Stimulated activated effector memory CD8-positive, alpha-beta T cell treated with anti-CD3 and anti-CD28 coated beads, Interleukin-12 subunit alpha, Interleukin-12 subunit beta, amount 100 ng/mL, for 72 hours (primary cell): Measurements from ENCODE around the gene HCK.

ENCODE experiments used
- ATAC-seq: fragments of 150-1000 bp; cut with Tn5 transposase; 2 replicates; pipeline ENCODE4 v1.10.0; 2021
- DNase-seq, 2 donors: peaks; one replicate each; pipeline ENCODE4 v3.0.0; 2021 to 2022; ENCODE audit warnings: low spot score in 2 of 2
- H3K27ac Mint-ChIP-seq: one replicate; pipeline ENCODE4 v1.8.0; 2022; ENCODE audit warnings: mild to moderate bottlenecking, mixed read lengths
- H3K36me3 Mint-ChIP-seq: one replicate; pipeline ENCODE4 v1.8.0; 2022; ENCODE audit warnings: mild to moderate bottlenecking, mixed read lengths
- H3K4me1 Mint-ChIP-seq: one replicate; pipeline ENCODE4 v1.8.0; 2022; ENCODE audit warnings: mixed read lengths
- H3K4me3 Mint-ChIP-seq: one replicate; pipeline ENCODE4 v1.8.0; 2022; ENCODE audit warnings: mild to moderate bottlenecking, mixed read lengths
- H3K9me3 Mint-ChIP-seq: one replicate; pipeline ENCODE4 v1.8.0; 2022; ENCODE audit warnings: mixed read lengths

Gene HCK

GRCh38 chr20:32037929-32038328 is 14.1 kb upstream of the HCK start:
- ATAC-seq (no peak), DNase-seq (no peak)
- H3K27ac Mint-ChIP-seq, result no peak overlapping the region
- H3K36me3 Mint-ChIP-seq, result no peaks in the 10 kb centered on the region
- no peaks in the 10 kb centered on the region for H3K9me3 Mint-ChIP-seq
- H3K4me3 Mint-ChIP-seq, result no peak overlapping the region
- H3K4me1 Mint-ChIP-seq, result no peaks in the 10 kb centered on the region

- ATAC-seq, result no peak
- H3K4me3 Mint-ChIP-seq, result no peak overlapping the region
Observed at GRCh38 chr20:32040142-32040953, 11.7 kb upstream of the HCK start.

GRCh38 chr20:32045999-32046398 is 6.0 kb upstream of the HCK start:
- DNase-seq, result no peak
- no peaks in the 10 kb centered on the region for H3K9me3 Mint-ChIP-seq
- H3K27ac Mint-ChIP-seq, result no peak overlapping the region
- no peaks in the 10 kb centered on the region for H3K36me3 Mint-ChIP-seq
- no peak overlapping the region for H3K4me3 Mint-ChIP-seq
- peaks cover 1% of the 10 kb centered on the region for H3K4me1 Mint-ChIP-seq
- no peak for ATAC-seq

More at GRCh38 chr20:32040142-32040953, 11.7 kb upstream of the HCK start:
- Mint-ChIP-seq H3K36me3 (no peaks in the 10 kb centered on the region), H3K4me1 (no peaks in the 10 kb centered on the region), H3K27ac (no peak overlapping the region), H3K9me3 (no peaks in the 10 kb centered on the region)
- DNase-seq, result no peak

DNA sequence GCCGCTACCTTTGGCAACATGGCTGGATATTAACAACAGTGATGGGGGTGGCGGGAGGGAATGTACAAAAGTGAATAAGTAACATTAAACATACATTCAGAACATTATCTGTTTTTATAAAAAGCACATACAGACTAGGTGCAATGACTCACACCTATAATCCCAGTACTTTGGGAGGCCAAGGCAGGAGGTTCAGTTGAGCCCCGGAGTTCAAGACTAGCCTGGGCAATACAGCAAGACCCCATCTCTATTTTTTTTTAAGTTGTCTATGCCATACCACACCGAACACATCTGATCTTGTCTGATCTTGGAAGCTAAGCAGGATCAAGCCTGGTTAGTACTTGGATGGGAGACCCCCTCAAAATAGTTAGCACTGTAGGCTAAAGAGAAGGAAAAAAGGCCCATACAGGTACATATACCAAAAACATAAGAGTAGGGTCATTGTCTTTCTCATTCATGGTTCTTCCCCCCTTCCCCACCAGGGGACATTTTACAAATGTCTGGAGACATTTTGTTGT is 1.7 kb upstream of the HCK start:
- no peak for DNase-seq
- H3K4me3 Mint-ChIP-seq, result no peak overlapping the region
- no peak overlapping the region for H3K27ac Mint-ChIP-seq
- H3K4me1 Mint-ChIP-seq, result peaks cover 14% of the 10 kb centered on the region
- H3K9me3 Mint-ChIP-seq, result no peaks in the 10 kb centered on the region
- ATAC-seq, result no peak
- no peaks in the 10 kb centered on the region for H3K36me3 Mint-ChIP-seq

DNA sequence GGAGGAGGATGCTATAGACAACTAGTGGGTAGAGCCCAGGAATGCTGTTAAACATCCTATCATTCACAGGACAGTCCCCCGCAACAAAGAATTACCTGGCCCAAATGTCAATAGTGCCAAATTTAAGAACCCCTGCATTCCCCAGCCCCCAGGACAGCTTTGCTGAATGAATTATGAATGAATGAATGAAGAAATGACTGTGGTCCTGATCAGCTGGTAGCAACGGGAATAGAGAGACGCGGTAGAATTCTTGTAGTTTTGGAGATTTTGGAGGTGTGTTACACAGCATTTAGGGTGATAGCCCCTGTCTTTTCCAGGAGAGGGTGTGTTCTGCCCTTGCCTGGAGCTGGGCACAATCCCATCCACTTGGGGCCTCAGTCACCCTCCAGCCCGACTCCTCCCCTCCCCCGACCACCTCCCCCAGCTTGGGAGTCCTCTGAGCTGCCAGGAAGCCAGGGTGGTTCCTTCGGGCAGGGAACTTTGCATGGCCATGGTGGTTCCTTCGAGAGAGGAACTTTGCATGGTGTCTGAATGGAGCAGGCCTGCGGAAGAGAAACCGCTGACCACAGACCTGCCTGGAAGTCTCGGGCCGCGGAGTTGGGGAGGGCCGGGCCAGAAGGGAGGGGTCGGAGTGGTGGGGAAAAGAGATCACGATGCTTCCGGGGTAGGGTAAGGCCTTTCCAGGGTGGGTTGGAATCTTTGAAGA is 1.0 kb upstream of the HCK start:
- peaks cover 14% of the 10 kb centered on the region for H3K4me1 Mint-ChIP-seq
- H3K36me3 Mint-ChIP-seq, result no peaks in the 10 kb centered on the region
- DNase-seq (no peak), ATAC-seq (no peak)
- peak overlapping the region; percentile 67 for H3K4me3 Mint-ChIP-seq
- H3K9me3 Mint-ChIP-seq, result no peaks in the 10 kb centered on the region
- no peak overlapping the region for H3K27ac Mint-ChIP-seq

DNA sequence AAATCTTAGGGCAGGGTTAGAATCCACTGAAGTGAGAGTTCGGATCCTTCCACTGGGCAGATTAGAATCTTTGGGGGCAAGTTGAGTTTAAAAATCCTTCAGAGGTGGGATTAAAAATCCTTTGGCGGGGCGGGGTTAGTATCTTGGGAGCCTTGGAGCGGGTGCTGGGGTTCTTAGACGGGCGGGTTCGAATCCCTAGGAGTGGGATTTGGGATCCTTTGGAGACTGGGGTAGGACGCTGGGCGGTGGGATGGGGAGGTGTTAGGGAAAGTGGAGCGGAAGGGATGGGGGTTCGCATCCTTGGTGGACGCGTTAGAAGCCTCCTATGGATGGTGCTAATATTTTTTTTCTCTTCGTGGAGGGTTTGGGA is 337 bp upstream of the HCK start:
- Mint-ChIP-seq H3K9me3 (no peaks in the 10 kb centered on the region), H3K27ac (peak overlapping the region; percentile 29), H3K4me1 (peaks cover 14% of the 10 kb centered on the region), H3K36me3 (no peaks in the 10 kb centered on the region), H3K4me3 (peak overlapping the region; percentile 67)
- no peak for ATAC-seq
- DNase-seq, result no peak

GRCh38 chr20:32052778-32053362 is 828 bp downstream of the HCK start:
- no peak for ATAC-seq

GRCh38 chr20:32053648-32054047 is 1.6 kb downstream of the HCK start:
- no peaks in the 10 kb centered on the region for H3K9me3 Mint-ChIP-seq
- ATAC-seq (no peak), DNase-seq (no peak)
- no peak overlapping the region for H3K27ac Mint-ChIP-seq
- no peak overlapping the region for H3K4me3 Mint-ChIP-seq
- no peaks in the 10 kb centered on the region for H3K36me3 Mint-ChIP-seq
- peaks cover 14% of the 10 kb centered on the region for H3K4me1 Mint-ChIP-seq

More at GRCh38 chr20:32052778-32053362, 828 bp downstream of the HCK start:
- H3K4me3 Mint-ChIP-seq, result peak overlapping the region; percentile 67
- H3K4me1 Mint-ChIP-seq, result peaks cover 14% of the 10 kb centered on the region
- no peak for DNase-seq
- H3K27ac Mint-ChIP-seq, result no peak overlapping the region
- H3K36me3 Mint-ChIP-seq, result no peaks in the 10 kb centered on the region
- no peaks in the 10 kb centered on the region for H3K9me3 Mint-ChIP-seq

- no peak overlapping the region for H3K4me3 Mint-ChIP-seq
- no peaks in the 10 kb centered on the region for H3K9me3 Mint-ChIP-seq
- no peak overlapping the region for H3K27ac Mint-ChIP-seq
- no peaks in the 10 kb centered on the region for H3K36me3 Mint-ChIP-seq
- peaks cover 4% of the 10 kb centered on the region for H3K4me1 Mint-ChIP-seq
- no peak for ATAC-seq
- DNase-seq, result no peak
Observed at GRCh38 chr20:32056708-32057483, 4.9 kb downstream of the HCK start.

DNA sequence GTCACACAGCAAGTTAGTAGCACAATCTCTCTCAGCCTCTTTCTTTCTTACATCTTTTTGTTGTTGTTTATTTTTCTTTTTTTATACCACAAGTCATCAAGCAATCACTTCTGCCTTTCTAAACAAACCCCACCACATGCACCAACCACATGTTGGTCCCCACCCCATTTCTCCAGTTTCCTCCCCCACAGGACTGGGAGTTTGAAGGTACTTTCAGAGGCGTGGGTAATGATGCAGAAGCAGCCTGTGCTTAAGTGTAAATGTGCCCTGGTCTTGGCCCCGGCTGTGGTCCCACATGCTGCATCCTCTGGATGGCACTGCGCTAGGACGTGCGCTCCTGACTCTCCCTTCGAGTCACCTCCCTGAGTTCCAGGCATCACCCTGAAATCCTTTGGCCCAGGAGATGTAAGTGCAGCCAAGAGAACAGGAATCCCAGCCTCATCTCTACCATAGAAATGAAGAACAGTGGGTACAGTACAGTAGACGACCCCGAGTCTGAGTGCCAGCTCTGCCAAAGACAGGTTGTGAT is 5.7 kb downstream of the HCK start:
- Mint-ChIP-seq H3K4me3 (no peak overlapping the region), H3K9me3 (no peaks in the 10 kb centered on the region), H3K4me1 (no peaks in the 10 kb centered on the region), H3K36me3 (no peaks in the 10 kb centered on the region), H3K27ac (no peak overlapping the region)
- no peak for ATAC-seq
- DNase-seq, result no peak

DNA sequence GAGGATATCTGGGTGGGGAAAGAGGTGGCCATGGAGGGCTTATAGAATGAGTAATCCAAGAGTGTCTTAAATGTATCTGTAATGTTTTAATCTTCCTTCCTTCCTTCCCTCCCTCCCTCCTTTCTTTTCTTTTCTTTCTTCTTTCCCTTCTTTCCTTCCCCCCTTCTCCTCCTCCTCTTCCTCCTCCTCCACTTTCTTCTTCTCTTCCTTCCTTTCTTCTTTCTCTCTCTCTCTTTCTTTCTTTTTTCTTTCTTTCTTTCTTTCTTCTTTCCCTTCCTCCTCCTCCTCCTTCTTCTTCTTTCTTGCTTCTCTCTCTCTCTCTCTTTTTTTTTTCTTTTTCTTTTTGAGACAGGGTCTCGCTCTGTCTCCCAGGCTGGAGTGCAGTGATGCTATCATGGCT is 7.1 kb downstream of the HCK start:
- Mint-ChIP-seq H3K4me1 (no peaks in the 10 kb centered on the region), H3K27ac (no peak overlapping the region), H3K9me3 (no peaks in the 10 kb centered on the region), H3K4me3 (no peak overlapping the region), H3K36me3 (no peaks in the 10 kb centered on the region)
- ATAC-seq (no peak), DNase-seq (no peak)

DNA sequence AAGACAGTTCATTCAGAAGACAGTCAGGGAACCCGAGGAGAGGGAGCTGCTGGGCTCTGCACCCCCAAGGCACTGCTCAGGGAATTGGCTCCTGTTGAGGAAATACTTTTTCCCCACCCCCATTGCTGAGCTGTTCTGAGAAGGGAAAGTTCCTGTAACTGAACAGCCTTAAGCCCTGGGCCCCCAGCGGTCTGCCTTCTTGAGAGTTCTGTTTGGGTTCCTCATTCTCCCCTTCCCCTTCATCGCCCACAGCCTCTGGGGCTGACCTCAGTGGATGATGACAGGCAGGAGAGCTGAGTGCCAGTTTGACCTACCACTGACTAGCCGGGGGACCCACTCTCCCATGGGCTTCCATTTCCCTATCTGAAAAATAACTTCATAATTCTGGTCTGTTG is 10.7 kb downstream of the HCK start:
- no peaks in the 10 kb centered on the region for H3K36me3 Mint-ChIP-seq
- no peaks in the 10 kb centered on the region for H3K9me3 Mint-ChIP-seq
- DNase-seq (no peak), ATAC-seq (peak; percentile 42)
- H3K4me3 Mint-ChIP-seq, result no peak overlapping the region
- H3K4me1 Mint-ChIP-seq, result no peaks in the 10 kb centered on the region
- no peak overlapping the region for H3K27ac Mint-ChIP-seq

DNA sequence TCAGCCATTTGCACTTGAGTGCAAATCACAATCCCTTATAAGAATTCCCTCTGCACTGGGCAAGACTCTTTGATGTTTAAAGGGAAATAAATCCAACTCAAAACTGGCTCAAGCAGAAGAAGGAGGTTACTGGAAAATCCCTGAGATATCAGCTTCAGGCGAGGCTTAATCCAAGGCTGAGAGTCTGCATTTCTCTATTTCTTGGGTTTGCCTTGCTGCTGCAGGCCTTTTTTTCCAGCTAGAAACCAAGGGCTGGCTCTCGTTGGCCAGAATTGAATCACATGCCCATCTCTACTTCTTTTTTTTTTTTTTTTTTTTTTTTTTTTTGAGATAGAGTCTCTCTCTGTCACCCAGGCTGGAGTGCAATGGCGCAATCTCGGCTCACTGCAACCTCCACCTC is 11.7 kb downstream of the HCK start:
- DNase-seq (no peak), ATAC-seq (no peak)
- Mint-ChIP-seq H3K4me3 (no peak overlapping the region), H3K36me3 (no peaks in the 10 kb centered on the region), H3K9me3 (no peaks in the 10 kb centered on the region), H3K4me1 (no peaks in the 10 kb centered on the region), H3K27ac (no peak overlapping the region)

DNA sequence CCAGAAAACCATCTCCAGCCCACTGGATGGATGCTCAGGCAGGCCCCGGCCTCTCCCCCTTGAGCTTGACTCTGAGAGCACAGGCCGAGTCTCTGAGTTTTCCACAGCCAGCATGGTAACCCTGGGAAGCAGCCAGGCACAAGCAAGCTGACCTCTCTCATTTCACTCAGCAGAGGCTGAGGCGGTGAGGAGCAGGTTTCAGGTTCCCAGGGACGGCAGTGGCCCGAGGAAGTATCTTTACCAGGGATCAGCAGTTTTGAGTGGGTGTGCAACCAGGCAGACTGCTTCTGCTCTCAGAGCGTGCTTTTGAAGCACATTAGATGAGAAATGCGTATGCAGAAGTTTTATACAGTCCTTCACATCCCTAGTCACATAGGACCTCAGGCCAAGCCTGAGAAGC is 12.6 kb downstream of the HCK start:
- Mint-ChIP-seq H3K9me3 (no peaks in the 10 kb centered on the region), H3K27ac (no peak overlapping the region), H3K4me1 (no peaks in the 10 kb centered on the region), H3K4me3 (no peak overlapping the region), H3K36me3 (no peaks in the 10 kb centered on the region)
- no peak for DNase-seq
- no peak for ATAC-seq

DNA sequence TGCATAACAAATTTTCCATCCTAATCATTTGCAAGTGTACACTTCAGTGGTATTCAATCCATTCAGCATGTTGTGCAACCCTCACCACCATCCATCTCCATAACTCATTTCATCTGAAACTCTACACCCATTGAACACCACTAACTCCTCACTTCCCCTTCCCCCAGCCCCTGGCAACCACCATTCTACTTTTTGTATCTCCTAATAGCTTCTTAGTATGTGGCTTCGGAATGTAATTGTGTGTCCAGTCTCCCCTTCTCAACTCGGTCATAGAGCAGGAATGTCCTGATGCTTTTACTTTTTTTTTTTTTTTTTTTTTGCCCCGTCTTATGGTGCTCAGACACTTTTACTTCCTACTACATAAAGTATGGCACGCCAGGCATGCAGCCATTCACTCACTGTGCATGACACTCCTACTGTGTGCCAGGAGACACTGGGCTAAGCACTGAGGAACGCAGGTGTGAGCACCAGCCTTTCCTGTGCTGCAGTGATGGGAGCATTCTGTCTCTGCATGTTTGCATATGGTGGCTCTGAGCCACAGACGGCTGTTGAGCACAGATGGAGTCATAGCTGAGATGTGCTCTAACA is 15.3 kb downstream of the HCK start:
- H3K36me3 Mint-ChIP-seq, result no peaks in the 10 kb centered on the region
- H3K27ac Mint-ChIP-seq, result no peak overlapping the region
- H3K9me3 Mint-ChIP-seq, result no peaks in the 10 kb centered on the region
- no peak for ATAC-seq
- H3K4me3 Mint-ChIP-seq, result no peak overlapping the region
- H3K4me1 Mint-ChIP-seq, result no peaks in the 10 kb centered on the region
- no peak for DNase-seq
